ENCODE results near the gene HOXB1. TPM values are rescaled to one million over a fixed set of nuclear protein-coding genes. Genes with fewer than 3 reads are reported as not detected.

The HOXB1 gene
- total RNA-seq, 6 donors from 2014 or later, result not detected

DNA sequence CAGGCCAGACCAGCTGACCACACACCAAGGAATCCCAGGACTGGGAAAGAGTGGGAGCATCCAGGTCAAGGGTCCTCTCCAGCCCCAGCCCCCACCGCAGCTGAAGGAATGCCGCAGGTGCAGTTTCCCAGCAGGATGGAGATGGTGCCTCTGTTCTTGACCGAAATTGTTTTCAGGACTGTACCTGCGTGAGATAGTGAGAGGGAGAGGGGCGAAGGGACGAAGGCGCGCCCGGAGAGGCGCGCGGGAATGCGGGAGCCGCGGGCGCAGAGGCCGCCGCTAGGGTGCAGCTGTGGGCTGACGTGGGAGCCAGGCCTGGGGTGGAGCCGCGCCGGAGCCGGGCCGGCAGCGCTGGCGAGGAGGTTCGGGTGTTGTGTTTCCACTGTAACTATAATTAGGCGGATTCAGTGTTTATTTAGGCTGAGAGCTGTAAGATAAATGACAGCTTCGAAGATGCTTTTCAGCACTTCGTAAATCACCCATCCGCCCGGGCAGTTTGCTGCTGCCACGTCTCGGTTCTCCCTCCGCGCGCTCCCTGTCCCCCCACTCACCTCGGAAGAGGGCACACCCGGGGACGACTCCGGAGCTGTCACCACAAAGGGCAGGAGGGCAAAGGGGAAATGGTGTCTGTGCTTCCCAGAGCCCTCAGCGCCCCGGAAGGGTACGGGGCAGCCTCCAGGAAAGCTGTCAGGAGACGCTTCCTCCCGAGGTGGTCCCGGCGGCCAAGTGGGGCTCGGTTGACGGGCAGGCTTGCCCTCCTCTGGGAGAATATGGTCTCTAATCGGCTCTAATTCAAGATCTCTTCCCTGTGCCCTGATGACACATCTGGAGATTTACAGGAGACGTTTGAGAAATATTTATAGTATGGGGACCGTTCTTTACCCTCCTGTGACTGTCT, 38.2 kb downstream of the HOXB1 start:
- Histone ChIP-seq H3K9me3 (no peaks in the 10 kb centered on the region), H3K4me3 (peak overlapping the region in 3 of 4 donors; percentile 13 to 39 (median 34)), H3K27me3 (peaks cover 0 to 9% (median 2%) of the 10 kb centered on the region in 4 donors), H3K36me3 (no peaks in the 10 kb centered on the region), H3K27ac (peak overlapping the region in 2 of 4 donors; percentile 41 to 67), H3K4me1 (peaks cover 8 to 20% (median 19%) of the 10 kb centered on the region in 4 donors)
- whole genome bisulfite sequencing, 2 donors, result 5 to 8% methylated on average over 36 to 53 of the region's 53 CpGs
- peak; percentile 81 to 95 for ATAC-seq (ENCODE audit: low FRiP score in 2 of 2)
- DNase-seq, result peak; percentile 38 to 94
- TF ChIP-seq, protein P1, sequence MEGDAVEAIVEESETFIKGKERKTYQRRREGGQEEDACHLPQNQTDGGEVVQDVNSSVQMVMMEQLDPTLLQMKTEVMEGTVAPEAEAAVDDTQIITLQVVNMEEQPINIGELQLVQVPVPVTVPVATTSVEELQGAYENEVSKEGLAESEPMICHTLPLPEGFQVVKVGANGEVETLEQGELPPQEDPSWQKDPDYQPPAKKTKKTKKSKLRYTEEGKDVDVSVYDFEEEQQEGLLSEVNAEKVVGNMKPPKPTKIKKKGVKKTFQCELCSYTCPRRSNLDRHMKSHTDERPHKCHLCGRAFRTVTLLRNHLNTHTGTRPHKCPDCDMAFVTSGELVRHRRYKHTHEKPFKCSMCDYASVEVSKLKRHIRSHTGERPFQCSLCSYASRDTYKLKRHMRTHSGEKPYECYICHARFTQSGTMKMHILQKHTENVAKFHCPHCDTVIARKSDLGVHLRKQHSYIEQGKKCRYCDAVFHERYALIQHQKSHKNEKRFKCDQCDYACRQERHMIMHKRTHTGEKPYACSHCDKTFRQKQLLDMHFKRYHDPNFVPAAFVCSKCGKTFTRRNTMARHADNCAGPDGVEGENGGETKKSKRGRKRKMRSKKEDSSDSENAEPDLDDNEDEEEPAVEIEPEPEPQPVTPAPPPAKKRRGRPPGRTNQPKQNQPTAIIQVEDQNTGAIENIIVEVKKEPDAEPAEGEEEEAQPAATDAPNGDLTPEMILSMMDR (IDR thresholded peaks at IDR 0.05), result peak; percentile 75 to 86 (median 80)
- TF ChIP-seq POLR2AphosphoS5 (IDR thresholded peaks at IDR 0.05), result no peak

DNA sequence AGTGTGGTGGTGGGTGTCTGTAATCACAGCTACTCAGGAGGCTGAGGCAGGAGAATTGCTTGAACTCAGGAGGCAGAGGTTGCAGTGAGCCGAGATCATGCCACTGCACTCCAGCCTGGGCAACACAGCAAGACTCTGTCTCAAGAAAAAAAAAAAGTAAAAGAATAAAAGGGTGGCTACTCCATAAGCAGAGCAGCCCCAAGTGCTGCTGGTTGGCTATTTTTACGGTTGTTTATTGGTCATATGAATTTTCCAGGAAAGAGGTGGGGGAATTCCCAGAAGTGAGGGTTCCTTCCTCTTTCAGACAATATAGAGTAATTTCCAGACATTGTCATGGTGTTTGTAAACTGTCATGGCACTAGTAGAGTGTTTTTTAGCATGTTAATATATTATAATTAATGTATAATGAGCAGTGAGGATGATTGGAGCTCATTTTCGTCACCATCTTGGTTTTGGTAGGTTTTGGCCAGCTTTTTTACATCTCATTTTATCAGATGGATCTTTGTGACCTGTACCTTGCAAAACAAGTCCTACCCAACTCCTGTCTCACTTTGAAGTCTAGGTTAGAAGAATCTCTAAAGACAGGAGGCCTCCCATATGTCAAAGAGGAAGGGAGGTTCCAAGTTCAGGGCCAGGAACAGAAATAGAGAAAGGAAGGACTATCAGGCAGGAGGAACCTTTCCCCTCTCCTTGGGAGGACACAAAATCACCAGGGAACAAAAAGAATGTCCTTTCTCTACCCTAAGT, 39.1 kb downstream of the HOXB1 start:
- no peak for DNase-seq
- no peak for TF ChIP-seq EP300 (IDR thresholded peaks at IDR 0.05)
- no peak for TF ChIP-seq POLR2AphosphoS5 (IDR thresholded peaks at IDR 0.05)
- TF ChIP-seq, protein P1 (IDR thresholded peaks at IDR 0.05), result no peak
- no peak for TF ChIP-seq POLR2A (IDR thresholded peaks at IDR 0.05)
- Histone ChIP-seq H3K27me3 (peaks cover 0 to 9% (median 2%) of the 10 kb centered on the region in 4 donors), H3K4me3 (no peak overlapping the region), H3K36me3 (no peaks in the 10 kb centered on the region), H3K27ac (no peak overlapping the region), H3K9me3 (no peaks in the 10 kb centered on the region), H3K4me1 (peaks cover 8 to 20% (median 19%) of the 10 kb centered on the region in 4 donors)
- 70 to 71% methylated on average over 3 of the region's 3 CpGs for WGBS, 2 donors
- ATAC-seq (ENCODE audit: low FRiP score in 2 of 2), result no peak

DNA sequence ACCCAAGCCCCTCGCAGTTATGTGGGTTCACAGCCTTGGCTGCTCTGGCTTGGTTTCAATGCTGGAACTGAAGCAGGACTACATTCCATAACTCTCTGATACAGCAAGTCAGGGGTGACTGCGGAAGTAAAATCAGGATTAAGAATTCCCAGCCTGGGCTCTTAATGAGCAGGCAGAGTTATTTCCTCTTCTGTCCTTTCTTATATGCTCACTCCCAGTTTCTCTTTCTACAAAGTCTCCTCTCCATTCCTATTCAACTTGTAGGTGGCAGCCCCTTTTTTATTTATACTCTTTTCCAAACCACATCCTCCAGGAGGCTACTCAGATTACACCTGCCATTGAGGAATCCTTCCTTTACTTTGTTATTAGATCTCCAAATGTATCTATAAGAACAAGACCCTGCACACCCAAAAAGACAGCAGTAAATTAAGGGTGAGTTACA, 40.3 kb downstream of the HOXB1 start:
- Histone ChIP-seq H3K9me3 (no peaks in the 10 kb centered on the region), H3K36me3 (no peaks in the 10 kb centered on the region), H3K4me3 (no peak overlapping the region), H3K27ac (no peak overlapping the region), H3K4me1 (peaks cover 8 to 20% (median 19%) of the 10 kb centered on the region in 4 donors), H3K27me3 (peaks cover 0 to 9% (median 2%) of the 10 kb centered on the region in 4 donors)
- 69 to 75% methylated on average over 2 of the region's 2 CpGs for WGBS, 2 donors
- TF ChIP-seq POLR2A (IDR thresholded peaks at IDR 0.05), result no peak
- TF ChIP-seq EP300 (IDR thresholded peaks at IDR 0.05), result no peak
- TF ChIP-seq POLR2AphosphoS5 (IDR thresholded peaks at IDR 0.05), result no peak
- TF ChIP-seq, protein P1 (IDR thresholded peaks at IDR 0.05), result no peak
- DNase-seq, result no peak
- ATAC-seq (ENCODE audit: low FRiP score in 2 of 2), result no peak

DNA sequence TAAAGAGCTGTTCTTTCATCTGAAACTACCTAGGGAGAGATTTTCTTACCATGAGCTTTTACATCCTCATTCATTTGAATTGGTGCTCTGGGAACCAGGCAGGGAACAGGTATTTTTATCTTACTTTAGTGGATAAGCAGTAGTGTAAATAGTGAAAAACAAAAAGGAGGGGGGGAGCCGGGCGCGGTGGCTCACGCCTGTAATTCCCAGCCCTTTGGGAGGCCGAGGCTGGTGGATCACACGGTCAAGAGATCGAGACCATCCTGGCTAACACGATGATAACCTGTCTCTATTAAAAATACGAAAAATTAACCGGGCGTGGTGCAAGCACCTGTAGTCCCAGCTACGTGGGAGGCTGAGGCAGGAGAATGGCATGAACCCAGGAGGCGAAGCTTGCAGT, 41.0 kb downstream of the HOXB1 start:
- DNase-seq (no peak), ATAC-seq (ENCODE audit: low FRiP score in 2 of 2) (no peak)
- TF ChIP-seq, protein P1 (IDR thresholded peaks at IDR 0.05), result no peak
- no peak for TF ChIP-seq POLR2AphosphoS5 (IDR thresholded peaks at IDR 0.05)
- H3K27me3 ChIP-seq, result peaks cover 0 to 9% (median 2%) of the 10 kb centered on the region in 4 donors
- peaks cover 8 to 20% (median 19%) of the 10 kb centered on the region in 4 donors for H3K4me1 ChIP-seq
- H3K27ac ChIP-seq, result no peak overlapping the region
- no peaks in the 10 kb centered on the region for H3K9me3 ChIP-seq
- no peak overlapping the region for H3K4me3 ChIP-seq
- WGBS, 2 donors, result 81 to 82% methylated on average over 13 of the region's 13 CpGs
- H3K36me3 ChIP-seq, result no peaks in the 10 kb centered on the region

All from upper lobe of left lung (tissue), 6 donors.